Transverse colon (tissue), 4 donors: ENCODE results near the gene TRMT6. TPM values are rescaled to one million over a fixed set of nuclear protein-coding genes. Genes with fewer than 3 reads are reported as not detected.

Source experiments
- DNase-seq: peaks from one replicate; pipeline ENCODE4 v3.0.0-alpha.2; 2019
- H3K27ac ChIP-seq, 4 donors: fragments of 200-600 bp; sonication (generic); 2 replicates each; pipeline ENCODE4 v1.5.1; 2016 to 2018; ENCODE audit warnings: inconsistent platforms in 4 of 4
- H3K27me3 ChIP-seq: fragments of 200-600 bp; sonication (generic); 2 replicates; pipeline ENCODE4 v1.5.1; 2017; ENCODE audit warnings: inconsistent platforms
- H3K36me3 ChIP-seq, 4 donors: fragments of 200-600 bp; sonication (generic); 2 replicates each; pipeline ENCODE4 v1.5.1; 2017 to 2019; ENCODE audit warnings: inconsistent platforms in 4 of 4
- H3K4me1 ChIP-seq, 4 donors: fragments of 200-600 bp; sonication (generic); 2 replicates each; pipeline ENCODE4 v1.5.1; 2017 to 2020; ENCODE audit warnings: inconsistent platforms in 4 of 4
- H3K4me3 ChIP-seq, 4 donors: fragments of 200-600 bp; sonication (generic); 1 replicate in 1 of 4; 2 replicates in 3 of 4; pipeline versions ENCODE4 v1.5.1 to v1.6.1; 2017 to 2019; ENCODE audit warnings: inconsistent platforms in 4 of 4
- H3K9me3 ChIP-seq, 2 donors: fragments of 200-600 bp; sonication (generic); 2 replicates each; pipeline ENCODE4 v1.5.1; 2017 to 2019; ENCODE audit warnings: inconsistent platforms in 2 of 2
- EP300 ChIP-seq: sonication (generic); formaldehyde crosslinking; IDR thresholded peaks from one replicate; pipeline ENCODE4 v1.6.1; 2017; ENCODE audit warnings: antibody characterized with exemption, low read depth
- POLR2A ChIP-seq: fragments of 450-650 bp; IDR thresholded peaks from one replicate; pipeline ENCODE4 v1.6.1; 2016; ENCODE audit warnings: antibody characterized with exemption, mild to moderate bottlenecking, moderate library complexity
- POLR2AphosphoS5 ChIP-seq, 3 donors: sonication (generic); formaldehyde crosslinking; IDR thresholded peaks; one replicate each; pipeline ENCODE4 v1.6.1; 2016; ENCODE audit warnings: antibody characterized with exemption in 3 of 3
- WGBS, 2 donors: methylation state at CpG; one replicate each; pipeline ENCODE4 v1.1.5; 2018; ENCODE audit warnings: low coverage in 1 of 2; 5-methylcytosine and 5-hydroxymethylcytosine counted together
- in situ Hi-C, 4 donors: fragments of 200-750 bp; cut with MboI; loops; one replicate each; pipeline versions ENCODE4 v1.15.0 to v1.15.1; 2017; ENCODE audit warnings: low sequenced_read_pairs in 3 of 4, low pct_ligation_motif_present in 1 of 4, low pct_unique_long_range_greater_than_20kb in 1 of 4
- intact Hi-C: fragments of 100-400 bp; cut with DNase I; formaldehyde crosslinking; loops from one replicate; pipeline ENCODE4 v1.15.1; 2023; ENCODE audit warnings: low total_unique reads
- total RNA-seq, 4 donors: library from RNA; depleted of rRNA; stranded (reverse); fragments of >200 nt; gene quantifications; one replicate each; pipeline ENCODE4 v1.1.0, GENCODE V29; 2016
- TF ChIP-seq, protein P1 (sequence below), 5 experiments: fragments of 200-600 bp in 3 of 5; fragments of 450-650 bp in 2 of 5; sonication (generic) in 3 of 5; IDR thresholded peaks; 1 replicate in 2 of 5; 2 replicates in 3 of 5; pipeline ENCODE4 v1.5.1; 2016 to 2017; ENCODE audit warnings: antibody characterized with exemption in 5 of 5, inconsistent platforms in 3 of 5, mild to moderate bottlenecking in 2 of 5, moderate library complexity in 1 of 5

Gene TRMT6
- total RNA-seq, 4 donors from 2014 or later: 1.00 to 9.4 (median 4.3) TPM

DNA sequence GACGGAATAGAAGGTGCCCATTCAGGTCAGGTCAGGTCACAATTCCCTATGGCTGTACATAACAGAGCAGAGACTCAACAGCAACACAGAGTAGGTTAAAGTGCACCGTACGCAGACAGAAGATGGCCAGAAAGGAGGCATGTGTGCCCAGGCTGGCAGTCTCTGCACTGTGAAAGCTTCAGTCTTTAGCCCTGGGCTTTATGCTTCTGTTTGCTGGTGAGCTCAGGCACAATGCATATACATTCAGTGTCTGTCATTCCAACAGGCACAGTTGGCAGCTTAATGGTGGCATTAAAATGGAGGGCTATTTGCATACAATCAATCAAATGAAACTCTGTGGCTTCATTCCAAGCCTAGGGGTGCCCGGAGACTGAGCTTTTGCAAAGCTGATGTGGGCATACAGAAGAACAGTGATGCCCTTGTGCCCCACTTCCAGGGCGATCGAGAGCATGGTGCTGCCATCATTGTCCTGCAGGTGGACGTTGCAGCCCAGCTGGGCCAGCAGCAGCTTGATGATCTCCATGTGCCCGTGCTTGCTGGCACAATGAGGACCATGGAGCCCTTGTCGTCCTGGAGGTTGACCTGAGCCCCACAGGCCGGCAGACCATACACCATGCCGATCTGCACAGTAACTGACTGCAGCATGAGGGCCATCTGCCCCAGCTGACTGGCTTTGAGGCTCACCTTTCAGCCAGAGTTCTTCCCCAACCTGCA, 22.4 kb downstream of the TRMT6 start:
- TF ChIP-seq POLR2A: no peak
- TF ChIP-seq EP300: no peak
- TF ChIP-seq, protein P1, sequence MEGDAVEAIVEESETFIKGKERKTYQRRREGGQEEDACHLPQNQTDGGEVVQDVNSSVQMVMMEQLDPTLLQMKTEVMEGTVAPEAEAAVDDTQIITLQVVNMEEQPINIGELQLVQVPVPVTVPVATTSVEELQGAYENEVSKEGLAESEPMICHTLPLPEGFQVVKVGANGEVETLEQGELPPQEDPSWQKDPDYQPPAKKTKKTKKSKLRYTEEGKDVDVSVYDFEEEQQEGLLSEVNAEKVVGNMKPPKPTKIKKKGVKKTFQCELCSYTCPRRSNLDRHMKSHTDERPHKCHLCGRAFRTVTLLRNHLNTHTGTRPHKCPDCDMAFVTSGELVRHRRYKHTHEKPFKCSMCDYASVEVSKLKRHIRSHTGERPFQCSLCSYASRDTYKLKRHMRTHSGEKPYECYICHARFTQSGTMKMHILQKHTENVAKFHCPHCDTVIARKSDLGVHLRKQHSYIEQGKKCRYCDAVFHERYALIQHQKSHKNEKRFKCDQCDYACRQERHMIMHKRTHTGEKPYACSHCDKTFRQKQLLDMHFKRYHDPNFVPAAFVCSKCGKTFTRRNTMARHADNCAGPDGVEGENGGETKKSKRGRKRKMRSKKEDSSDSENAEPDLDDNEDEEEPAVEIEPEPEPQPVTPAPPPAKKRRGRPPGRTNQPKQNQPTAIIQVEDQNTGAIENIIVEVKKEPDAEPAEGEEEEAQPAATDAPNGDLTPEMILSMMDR (IDR thresholded peaks at IDR 0.05): no peak
- no peak for TF ChIP-seq POLR2AphosphoS5 (IDR thresholded peaks at IDR 0.05)
- in situ Hi-C loops (loop anchor here in 2 of 4 donors (25.0 kb wide), 2 partner anchors 366 to 391 kb away; no protein-coding TSS in a partner anchor), intact Hi-C loops (no loop called here)
- 74% methylated on average over 9 of the region's 11 CpGs; no CpG with 5 or more reads in 1 of the 2 donors for WGBS, 2 donors
- no peaks in the 10 kb centered on the region for H3K4me1 ChIP-seq
- no peaks in the 10 kb centered on the region for H3K9me3 ChIP-seq
- peaks cover 4% of the 10 kb centered on the region for H3K27me3 ChIP-seq
- no peak overlapping the region for H3K4me3 ChIP-seq
- no peaks in the 10 kb centered on the region for H3K36me3 ChIP-seq
- no peak for DNase-seq
- H3K27ac ChIP-seq: no peak overlapping the region

DNA sequence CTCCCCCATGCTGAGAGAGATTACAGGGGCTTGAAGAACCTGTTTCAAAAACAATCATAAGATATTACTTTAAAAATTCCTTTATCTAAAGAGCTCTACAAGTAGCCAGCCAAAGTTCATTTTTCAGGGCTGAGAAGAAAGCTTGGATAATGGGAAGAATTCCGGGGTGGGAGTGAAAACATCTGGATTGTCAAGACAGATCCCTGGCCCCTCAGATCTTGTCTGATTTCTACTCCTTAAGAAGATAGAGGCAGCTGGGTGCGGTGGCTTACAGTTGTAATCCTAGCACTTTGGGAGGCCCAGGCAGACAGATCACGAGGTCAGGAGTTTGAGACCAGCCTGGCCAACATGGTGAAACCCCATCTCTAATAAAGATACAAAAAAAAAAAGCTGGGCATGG, 24.8 kb downstream of the TRMT6 start:
- intact Hi-C loops: no loop called here
- in situ Hi-C loops: loop anchor here in 2 of 4 donors (25.0 kb wide), 2 partner anchors 363 to 388 kb away; no protein-coding TSS in a partner anchor
- no peak overlapping the region for H3K4me3 ChIP-seq
- H3K36me3 ChIP-seq: no peaks in the 10 kb centered on the region
- 45 to 50% methylated on average over 1 to 3 of the region's 3 CpGs for WGBS, 2 donors
- H3K9me3 ChIP-seq: no peaks in the 10 kb centered on the region
- no peak for DNase-seq
- no peak overlapping the region for H3K27ac ChIP-seq
- H3K27me3 ChIP-seq: no peaks in the 10 kb centered on the region
- TF ChIP-seq, protein P1 (IDR thresholded peaks at IDR 0.05): no peak
- no peak for TF ChIP-seq POLR2AphosphoS5 (IDR thresholded peaks at IDR 0.05)
- no peak for TF ChIP-seq EP300
- TF ChIP-seq POLR2A: no peak
- no peaks in the 10 kb centered on the region for H3K4me1 ChIP-seq

DNA sequence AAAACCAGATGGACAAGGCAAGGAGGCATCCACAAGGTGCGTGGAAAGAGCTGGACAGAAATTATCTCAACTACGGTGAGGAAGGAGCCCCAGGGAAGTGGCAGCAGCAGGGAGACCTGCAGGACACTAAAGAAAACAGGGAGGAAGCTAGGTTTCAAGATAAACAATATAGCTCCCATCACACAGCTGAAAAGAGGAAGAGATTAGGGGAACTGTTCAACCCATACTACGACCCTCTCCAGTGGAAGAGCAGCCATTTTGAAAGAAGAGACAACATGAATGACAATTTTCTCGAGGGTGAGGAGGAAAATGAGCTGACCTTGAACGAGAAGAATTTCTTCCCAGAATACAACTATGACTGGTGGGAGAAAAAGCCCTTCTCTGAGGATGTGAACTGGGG, 26.8 kb downstream of the TRMT6 start:
- no peaks in the 10 kb centered on the region for H3K27me3 ChIP-seq
- TF ChIP-seq POLR2AphosphoS5 (IDR thresholded peaks at IDR 0.05) (no peak), POLR2A (no peak), EP300 (no peak)
- no peaks in the 10 kb centered on the region for H3K9me3 ChIP-seq
- in situ Hi-C loops (no loop called here), intact Hi-C loops (no loop called here)
- H3K27ac ChIP-seq: no peak overlapping the region
- no peaks in the 10 kb centered on the region for H3K4me1 ChIP-seq
- WGBS, 2 donors: 40 to 60% methylated on average over 2 to 5 of the region's 5 CpGs
- H3K36me3 ChIP-seq: no peaks in the 10 kb centered on the region
- no peak overlapping the region for H3K4me3 ChIP-seq
- DNase-seq: no peak

DNA sequence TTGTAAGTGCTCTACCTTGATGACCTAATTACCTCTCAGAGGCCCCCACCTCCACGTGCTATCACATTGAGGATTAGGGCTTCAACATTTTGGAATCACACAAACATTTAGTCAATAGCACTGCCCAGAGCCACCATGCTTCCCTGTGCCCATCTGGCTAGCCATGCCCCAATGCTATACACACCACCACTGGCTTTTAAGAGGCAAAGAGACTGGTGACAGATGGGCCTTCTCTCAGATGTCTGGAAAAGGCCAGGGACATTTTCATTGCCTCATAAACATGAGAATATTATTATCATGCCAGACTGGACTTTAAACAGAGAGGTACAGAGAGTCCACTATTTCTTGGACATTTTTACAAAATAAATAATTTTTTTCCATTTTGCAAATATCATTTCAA, 29.8 kb downstream of the TRMT6 start:
- 40 to 53% methylated on average over 1 of the region's 1 CpG for WGBS, 2 donors
- Histone ChIP-seq H3K36me3 (no peaks in the 10 kb centered on the region), H3K27ac (no peak overlapping the region), H3K4me1 (no peaks in the 10 kb centered on the region), H3K9me3 (no peaks in the 10 kb centered on the region), H3K4me3 (no peak overlapping the region), H3K27me3 (no peaks in the 10 kb centered on the region)
- in situ Hi-C loops: no loop called here
- no peak for TF ChIP-seq POLR2A
- TF ChIP-seq, protein P1 (IDR thresholded peaks at IDR 0.05): no peak
- no peak for TF ChIP-seq EP300
- TF ChIP-seq POLR2AphosphoS5 (IDR thresholded peaks at IDR 0.05): no peak
- DNase-seq: no peak
- intact Hi-C loops: no loop called here
